ENCODE results near the gene RUNX2.
"Not testable (repeated sequence)": the region's sequence is repeated elsewhere in the genome, so short reads cannot be mapped to it uniquely, and the experiment has no call there.

The RUNX2 gene

DNA sequence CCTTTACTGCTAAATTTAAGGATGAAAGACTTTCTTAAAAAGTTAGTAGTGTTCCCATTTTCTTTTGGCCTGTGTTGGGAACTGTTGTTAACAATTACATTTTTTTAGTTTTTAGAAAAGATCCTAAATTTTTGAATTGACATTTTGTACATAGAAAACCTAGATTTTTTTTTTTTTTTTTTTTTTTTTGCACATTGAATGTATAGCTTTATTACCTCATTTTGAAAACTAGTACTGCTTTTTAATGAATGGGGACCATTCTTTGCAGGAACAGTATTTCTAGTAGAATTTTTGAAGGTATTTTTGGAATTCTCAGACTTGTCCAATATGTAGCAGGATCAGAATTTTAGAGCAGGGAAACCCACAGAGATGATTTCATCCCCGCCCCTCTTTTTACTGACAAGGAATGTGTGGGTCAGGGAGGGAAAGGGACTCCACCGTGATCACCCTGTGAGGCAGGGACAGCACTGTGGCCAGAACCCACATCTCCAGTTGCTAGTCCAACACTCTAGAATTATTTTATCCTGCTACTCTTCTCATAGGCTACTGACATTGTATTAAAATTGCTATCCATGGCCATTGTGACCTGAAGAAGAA is 204.0 kb downstream of the RUNX2 start:
- DNase-seq: no peak

DNA sequence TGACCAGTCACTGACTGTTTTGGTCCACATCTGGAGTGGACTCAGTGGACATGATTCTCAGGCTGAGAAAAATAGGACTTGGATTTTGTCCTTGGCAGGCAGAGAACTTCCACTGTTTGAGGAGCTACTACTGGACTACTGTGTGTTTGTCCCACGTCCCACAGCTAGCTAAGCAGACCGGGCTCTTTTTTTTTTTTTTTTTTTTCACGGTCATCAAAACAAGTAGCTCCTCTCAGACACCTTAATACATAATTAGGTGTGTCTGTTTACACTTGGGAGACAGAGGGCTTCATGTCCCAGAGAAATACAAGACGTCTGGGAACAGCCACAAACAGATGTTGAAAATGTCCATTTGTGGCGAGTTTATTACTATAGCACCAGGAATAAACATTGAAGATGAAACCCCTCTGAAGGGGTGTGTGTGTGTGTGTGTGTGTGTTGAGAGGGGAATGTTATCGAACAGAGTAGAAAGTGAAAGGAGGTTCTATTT is 204.6 kb downstream of the RUNX2 start:
- no peak for DNase-seq

DNA sequence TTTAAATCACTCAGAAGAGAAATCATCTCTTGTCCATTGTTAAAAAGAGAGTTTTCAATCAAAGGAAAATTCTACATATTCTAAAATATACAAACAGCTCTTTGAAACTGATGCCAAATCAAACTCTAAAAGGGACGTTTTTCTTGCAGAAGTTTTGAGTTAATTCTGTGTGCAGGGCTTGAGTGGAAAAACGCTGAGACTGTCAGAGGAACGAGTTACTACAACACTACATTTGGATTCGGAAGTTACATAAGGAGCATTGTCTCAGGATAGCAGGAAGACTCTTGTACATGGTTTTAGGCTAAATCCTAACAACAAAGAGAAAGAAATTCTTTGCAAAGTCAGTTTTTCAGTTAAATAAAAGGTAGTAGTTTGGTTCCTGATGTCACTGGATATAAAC is 205.3 kb downstream of the RUNX2 start:
- DNase-seq: no peak

DNA sequence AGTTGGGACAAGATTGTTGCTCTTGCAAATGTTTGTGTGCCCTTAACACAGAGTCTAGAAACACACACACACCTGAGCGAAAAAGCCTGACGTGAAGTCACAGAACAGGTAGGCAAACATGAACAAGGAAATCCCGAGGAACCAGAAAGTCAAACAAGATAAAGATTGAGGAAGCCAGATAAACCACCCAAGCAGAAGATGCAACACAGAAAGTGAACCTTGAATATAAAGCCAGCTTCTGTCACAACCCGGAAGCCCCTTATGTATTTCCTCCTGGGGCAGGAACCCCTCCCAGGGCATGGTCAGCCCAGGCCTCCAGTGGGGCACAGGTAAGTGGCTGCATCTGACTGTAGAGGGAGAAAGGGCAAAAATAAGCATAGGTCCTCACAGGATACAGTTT is 207.8 kb downstream of the RUNX2 start:
- no peak for DNase-seq

DNA sequence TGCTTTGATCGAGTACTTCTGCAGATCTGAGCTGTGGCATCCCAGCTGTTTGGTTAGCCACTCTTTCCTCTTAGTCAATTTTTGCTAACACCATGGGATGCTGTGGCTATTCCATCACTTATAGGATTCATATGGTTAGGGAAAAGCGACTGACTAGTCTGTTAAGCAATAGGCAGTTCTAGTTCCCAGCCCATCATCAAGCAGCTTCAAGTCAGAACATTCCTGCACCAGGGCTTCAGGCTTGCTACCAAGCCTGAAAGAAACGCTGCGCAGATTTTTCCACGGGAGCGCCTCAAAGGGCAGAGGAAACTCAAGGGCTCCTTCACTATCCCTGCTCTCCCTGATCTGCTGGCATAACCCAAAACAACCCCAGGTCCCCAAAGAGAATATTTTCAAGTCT is 209.4 kb downstream of the RUNX2 start:
- no peak for DNase-seq

DNA sequence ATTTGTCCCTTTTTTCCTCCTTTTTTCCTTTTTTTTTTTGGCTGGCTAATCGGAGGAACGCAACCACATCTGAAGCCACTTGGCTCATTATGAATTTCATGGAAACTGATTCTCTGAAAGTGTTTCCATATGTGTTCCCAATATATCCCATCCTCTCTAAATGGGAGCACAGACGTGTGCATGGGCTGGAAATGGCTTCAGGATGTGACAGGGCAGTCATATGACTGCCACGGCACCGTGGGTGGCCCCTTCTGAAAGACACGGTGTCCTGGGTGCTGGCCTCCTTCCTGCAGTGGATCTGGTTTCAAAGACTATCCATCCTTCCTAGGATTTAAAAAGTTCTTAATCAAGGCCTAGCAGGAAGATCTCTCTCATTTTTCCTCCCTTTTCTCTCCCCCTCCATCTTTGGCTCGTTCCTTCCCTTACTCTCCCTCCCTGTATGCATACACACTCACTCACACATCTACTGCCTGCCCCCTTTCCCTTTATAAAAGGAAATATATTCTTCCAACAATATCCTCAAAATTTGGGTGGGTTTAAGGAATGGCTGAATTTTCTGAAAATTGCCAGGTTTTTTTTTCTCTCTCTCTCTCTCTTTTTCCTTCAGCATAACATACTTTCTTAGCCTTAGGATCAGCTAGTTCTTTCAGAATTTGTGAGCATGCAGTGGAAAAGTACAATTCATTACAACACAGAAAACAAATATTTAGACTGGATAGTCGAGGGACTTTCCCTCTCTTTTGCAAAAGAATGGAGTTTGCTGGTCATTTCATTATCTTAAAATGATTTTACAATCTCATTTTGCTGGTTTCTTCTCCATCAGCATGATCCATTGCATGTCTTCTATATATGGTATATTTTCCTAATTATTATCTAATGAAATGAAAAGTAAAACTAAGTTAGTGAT is 210.8 kb downstream of the RUNX2 start:
- DNase-seq: no peak

DNA sequence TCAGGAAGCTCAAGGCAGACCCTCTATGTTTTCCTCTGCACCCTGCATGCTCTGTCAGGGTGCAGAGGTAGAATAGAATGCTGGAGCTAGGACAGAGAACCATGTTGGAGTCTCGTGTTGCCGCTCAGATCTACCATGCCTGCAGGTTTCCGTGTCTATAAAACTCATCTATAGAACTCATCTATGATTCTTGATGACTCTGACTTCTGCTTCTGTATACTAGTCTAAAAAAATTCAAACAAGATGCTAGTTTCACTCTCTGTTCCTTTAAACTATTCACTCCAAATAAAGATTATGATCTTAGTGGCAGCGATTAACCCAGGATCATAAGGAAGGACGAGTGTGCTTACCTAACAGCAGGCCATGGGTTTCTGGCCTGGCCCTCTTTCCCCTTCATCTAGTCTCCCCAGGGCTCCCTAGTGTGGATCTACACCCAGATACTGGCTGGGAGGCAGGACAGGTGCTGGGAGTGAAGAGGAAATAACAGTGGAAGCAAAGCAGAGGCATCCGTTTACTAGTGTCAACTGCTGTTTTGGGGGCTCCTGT is 212.3 kb downstream of the RUNX2 start:
- DNase-seq: no peak

DNA sequence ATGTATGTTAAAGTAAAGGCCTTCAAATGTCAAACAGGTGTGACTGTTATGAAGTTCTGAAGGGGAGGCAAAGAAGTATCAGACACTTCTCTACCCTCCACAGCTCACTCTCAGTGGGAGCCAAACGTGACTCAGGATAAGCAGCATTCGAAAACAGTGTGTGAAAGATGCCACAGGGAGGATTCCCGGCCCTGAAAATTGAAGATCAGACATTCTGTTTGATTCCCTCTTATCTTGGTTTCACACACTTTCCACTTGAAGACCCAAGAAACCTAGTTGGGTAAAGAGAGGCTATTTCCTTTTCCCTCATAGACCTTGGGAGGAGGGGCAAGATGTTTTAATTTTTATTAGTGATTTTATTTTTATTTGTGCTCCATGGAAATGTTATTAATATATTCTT is 213.8 kb downstream of the RUNX2 start:
- DNase-seq: no peak

DNA sequence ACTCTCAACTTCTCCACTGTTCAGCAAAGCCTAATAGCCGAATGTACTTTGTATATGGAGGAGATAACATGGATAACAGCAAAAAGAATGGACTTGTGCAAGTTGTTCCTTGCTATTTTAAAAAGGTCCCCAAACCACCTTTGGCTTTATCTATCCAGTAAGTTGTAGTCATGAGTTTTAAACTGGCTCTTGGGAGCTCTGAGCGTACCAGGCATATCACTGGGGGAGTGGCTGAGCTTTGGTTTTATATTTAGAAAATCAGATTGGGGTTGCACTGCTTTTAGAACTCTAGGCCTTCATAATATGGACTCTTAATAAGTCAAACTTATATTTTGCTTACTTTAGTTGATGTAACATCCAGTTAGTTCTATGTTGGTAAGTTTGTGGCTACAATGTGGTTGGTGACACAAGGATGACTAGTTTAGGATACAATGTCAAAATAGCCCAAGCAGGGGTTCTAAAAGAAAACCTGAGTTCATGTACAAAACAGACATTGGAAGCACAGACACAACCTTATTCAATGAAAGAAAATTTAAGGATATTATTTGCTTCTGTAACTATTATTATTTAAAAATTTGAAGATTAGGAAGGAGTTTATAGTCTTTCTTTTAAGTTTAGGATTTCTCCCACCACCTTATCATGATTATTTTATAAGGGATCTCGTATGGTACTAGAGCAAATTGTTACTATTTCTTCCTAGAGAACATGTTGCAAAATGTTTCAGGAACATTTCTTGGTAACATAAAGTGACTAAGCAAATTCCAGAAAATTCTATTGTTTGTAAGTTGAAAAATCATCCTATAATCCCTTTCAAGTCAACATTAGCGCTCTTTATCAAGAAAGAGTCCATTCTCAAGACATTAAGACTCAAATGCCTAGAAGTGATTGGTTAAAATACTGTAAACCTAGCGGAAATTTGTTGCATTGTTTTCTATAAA is 215.4 kb downstream of the RUNX2 start:
- DNase-seq: no peak

DNA sequence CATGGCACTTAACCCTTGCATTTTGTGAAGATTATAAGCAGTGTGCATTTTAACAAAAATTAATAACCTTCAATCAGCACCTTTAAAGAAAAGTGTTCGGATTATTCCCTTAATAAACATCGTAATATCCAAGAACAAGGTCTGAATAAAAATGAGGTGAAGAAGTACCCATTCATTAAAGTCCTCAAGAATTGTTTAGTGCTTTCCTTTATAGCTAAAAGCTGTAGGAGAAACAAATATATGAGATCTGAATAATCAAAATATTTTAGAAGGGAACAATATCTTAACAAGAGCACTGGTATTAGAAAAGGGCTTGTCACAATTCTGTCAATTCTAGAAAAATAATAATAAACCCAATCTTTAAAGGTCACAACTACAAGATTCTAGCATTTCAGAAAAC is 217.3 kb downstream of the RUNX2 start:
- no peak for DNase-seq

DNA sequence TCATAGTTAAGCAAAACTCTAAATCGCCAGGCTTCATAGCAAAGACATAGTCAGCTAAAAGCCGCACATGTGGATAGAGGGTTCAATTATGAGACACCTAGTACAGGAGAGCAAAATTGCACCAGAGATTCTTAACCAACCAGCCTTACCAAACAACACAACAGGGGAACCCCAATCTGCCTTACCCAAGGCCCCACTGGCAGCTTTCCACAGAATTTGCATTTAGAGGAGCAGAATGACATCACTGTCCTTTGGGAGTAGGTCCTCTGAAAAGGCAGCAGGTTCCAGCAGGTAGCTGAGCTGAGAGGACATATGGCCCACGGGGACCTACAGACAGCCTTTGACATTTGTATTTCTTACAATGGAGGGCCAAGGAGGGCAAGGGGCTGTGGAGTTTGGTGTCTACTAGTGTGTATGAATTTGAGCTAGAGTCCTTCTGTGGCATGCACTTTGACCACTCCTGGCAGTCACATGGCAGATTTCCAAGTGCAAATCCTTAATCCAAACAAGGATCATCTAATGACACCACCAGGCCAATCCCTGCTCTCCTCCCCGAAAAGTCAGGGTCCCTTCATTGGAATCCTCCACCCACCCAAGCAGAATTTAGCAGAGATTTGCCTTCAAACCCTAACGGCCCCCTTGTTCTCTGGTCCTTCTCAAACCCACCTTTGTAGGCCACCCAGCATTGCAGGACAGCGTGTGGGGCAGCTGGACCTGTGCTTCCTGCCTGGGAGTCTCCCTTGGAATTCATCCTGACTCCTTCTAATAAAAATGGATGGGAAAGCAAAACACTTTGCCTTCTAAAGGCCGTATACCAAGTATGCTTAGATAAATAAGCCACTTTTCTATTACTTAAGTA is 220.8 kb downstream of the RUNX2 start:
- no peak for DNase-seq

DNA sequence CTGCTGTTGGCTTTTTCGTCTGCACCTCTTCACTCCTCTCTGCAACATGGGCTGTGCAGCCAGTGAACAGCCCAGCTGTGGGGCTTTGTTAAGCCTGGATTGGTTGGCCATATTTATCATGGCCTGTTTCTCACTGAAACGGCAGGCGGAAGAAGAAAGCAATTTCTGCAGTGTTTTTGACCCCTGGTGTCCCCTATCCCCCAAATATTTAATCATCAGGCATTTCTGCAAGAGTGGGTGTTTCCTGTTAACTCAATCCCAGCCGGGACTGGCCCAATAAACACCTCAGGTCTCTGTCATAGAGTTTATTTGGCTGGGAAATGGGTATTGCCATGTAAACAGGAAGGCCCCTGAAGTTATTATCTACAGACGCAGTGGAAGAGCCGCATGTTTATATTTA is 224.4 kb downstream of the RUNX2 start:
- no peak for DNase-seq

DNA sequence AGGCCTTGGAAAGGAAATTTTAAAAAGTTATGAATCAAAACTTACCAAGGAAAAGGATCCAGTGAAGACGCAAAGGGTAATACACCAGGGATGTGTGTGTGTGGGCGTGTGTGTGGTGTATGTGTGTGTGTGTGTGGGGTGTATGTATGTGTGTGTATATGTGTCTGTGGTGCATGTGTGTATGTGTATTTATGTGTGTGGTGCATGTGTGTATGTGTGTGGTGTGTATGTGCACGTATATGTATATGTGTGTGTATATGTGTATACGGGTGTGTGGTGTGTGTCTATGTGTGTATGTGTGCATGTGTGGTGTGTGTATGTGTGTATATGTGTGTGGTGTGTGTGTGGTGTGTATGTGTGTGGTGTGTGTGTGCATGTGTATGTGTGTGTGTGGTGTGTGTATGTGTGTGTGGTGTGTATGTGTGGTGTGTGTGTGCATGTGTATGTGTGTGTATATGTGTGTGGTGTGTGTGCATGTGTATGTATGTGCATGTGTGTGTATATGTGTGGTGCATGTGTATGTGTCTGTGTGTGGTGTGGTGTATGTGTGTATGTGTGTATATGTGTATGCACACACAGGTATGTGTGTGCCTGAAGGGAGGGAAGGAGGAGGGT is 225.7 kb downstream of the RUNX2 start:
- DNase-seq: no peak

DNA sequence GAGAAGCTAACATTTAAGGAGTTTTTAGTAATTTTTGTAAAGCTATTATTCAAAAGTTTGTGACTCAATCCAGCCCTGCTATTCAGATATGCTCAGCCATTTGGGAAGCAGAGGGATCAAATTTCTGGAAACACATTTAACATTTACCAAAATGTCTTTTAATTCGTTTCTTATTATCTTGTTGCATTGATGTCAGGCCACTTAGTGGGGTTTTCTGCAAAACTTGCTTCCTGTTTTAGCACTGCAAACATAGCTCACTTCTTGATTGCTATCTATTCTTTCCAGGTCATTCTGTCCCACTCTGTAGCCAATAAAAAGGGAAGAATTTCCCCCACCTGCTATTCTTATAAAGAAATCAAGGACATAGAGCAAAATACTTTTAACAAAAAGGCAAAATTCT is 226.5 kb downstream of the RUNX2 start:
- DNase-seq: no peak

DNA sequence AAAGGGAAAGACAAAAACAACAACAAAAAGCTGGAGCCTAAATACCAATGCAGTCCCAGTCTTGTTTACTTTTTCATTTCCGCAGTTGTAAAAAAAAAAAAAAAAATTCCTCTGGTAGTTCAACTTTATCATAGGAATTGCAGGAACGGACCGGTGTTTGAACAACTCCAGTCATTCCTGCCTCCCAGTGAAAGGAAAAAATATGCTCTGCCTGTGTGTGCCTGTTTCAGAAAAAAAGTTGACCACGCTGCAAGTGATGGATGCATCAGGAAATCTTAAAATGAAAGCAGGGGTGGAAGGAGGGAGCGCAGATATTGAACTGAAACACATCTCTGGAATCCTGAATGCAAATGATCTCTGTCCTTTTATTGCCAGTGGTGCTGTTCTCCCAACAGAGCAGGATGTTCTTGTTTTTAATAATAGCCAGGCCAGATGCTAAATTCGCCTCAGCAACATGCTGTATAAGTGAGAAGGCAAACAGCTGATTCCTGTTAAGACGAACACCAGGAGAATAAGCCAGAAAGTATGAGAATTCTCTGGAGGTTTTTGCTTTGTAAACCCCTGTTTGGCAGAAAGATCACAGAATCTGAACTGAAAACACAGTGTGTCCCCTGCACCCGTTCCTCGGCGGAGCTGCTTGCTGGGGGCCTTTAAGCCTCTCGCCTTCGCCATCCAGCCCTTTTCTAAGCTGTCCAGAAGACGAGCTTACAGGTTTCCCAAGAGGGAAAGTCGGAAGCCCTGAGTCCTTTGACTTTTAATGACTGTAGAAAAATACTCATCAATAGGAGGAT is 228.0 kb downstream of the RUNX2 start:
- DNase-seq: no peak

DNA sequence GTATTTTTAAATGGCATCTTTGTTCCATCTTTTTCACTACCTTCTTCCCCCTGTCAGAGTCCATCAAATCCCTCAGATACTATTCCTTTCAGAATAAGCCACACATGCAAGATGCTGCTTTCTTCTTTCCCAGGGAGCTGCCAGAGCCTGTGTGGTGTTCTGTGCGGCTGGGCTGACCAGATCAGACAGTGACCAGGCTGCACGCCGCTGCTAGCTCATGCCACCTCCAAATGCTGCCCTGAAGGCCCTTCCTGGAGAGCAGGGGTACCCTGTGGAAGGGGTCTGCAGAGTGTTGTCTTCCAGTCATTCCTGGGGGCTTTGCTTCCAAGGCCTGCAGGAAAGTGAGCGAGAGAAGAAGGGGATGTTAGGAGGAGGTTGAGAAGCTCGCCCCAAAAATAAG is 228.7 kb downstream of the RUNX2 start:
- DNase-seq: no peak

DNA sequence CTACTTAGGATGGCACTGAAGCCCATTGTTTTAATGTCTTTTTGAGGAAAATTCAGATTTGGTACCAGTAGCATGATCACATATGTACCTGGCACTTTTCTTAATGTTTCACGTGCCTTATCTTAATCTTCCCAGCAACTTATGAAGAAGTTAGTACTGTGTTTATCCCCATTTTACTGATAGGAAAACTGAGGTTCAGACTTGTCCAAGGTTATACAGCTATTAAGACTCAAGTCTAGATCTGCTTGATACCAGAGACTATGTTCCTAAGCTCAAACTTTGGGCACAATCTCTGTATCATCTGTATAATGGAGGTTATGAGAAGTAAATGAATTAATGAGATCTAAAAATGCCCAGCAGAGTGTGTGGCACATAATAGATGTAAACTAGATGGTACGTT is 229.3 kb downstream of the RUNX2 start:
- DNase-seq: no peak

DNA sequence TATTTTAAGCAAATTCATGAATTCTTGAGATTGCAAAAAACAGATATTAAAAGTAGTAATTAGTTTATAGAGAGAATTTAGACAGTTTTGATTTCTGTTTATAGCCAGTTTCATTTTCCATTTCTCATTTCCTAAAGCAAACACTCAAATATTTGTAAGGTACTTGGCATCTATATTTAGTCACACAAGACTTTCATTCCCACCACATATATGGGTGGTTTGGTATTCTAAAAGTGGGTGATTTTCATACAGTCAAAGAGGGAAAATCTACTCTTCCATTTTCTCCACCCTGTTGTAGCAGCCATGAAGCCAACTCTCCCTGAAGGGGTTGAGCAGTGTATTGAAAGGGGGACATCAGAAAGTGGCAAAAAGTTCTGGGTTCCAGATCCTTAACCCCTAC is 230.7 kb downstream of the RUNX2 start:
- DNase-seq: no peak

DNA sequence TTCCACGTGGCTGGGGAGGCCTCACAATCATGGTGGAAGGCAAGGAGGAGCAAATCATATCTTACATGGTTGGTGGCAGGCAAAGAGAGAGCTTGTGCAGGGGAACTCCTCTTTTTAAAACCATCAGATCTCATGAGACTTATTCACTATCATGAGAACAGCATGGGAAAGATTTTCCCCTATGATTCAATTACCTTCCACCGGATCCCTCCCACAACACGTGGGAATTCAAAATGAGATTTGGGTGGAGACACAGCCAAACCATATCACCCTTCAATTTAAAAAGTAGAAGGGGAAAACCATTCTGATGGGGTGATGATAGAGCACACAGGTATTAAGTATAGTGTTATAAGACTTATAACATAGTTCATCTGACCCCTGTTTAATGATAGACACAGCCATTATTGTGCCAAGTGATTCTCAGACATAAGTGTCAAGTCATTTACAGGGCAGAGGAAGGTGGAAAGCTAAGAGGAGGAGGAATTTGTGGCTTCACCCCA is 232.2 kb downstream of the RUNX2 start:
- DNase-seq: not testable (repeated sequence)

DNA sequence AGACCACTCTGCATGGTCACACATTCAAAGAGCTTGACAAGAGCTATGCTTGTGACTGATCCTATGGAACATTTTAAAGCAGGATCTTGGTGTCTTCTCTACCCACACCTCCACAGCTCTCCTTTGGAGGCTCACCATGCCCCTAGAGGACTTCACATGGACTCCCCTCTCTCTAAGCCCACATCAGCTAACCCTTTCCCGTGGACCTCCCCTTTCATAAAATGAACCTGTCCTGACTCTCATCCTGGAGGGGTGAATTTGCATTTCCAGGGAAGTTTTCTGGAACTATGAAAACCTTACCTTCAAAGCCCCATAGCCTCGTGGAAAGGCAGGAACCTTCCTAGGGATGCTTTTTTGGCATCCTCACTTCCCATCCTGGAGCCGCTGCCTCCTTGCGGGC is 234.0 kb downstream of the RUNX2 start:
- DNase-seq: no peak

DNA sequence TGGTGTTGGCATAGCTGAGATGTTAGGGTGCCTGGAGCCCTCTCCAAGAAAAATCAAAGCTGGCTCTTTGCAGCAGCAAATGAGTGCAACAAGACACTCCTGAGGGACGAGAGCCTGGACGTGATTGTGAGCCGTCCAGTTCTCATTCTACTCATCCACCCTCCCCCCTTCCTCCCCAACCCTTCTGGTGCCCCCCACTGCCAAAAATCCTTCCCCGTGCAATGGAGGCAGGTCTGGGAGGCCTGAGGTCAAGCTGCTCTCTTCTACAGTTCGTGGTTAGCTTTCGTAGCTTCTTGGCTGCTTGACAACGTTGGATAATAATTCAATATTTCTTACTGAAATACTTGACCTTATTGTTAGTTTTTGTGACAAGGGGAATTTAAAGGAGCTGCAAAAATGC is 234.9 kb downstream of the RUNX2 start:
- no peak for DNase-seq

Data from SHP77 (cell line).